OCI-LY3 (cell line): Measurements from ENCODE around the gene CCIN.

Experiments
- CTCF ChIP-seq: fragments of 200-600, 300-600 bp; sonication (generic); IDR thresholded peaks from 2 replicates; pipeline ENCODE4 v1.5.1; 2014; ENCODE audit warnings: antibody characterized with exemption, low read length, low read depth
- EZH2phosphoT487 ChIP-seq: fragments of 200-600 bp; shearing (Covaris generic); IDR thresholded peaks from 2 replicates; pipeline ENCODE4 v1.6.1; 2018; ENCODE audit warnings: antibody characterized with exemption, mixed run types, low read depth

DNA sequence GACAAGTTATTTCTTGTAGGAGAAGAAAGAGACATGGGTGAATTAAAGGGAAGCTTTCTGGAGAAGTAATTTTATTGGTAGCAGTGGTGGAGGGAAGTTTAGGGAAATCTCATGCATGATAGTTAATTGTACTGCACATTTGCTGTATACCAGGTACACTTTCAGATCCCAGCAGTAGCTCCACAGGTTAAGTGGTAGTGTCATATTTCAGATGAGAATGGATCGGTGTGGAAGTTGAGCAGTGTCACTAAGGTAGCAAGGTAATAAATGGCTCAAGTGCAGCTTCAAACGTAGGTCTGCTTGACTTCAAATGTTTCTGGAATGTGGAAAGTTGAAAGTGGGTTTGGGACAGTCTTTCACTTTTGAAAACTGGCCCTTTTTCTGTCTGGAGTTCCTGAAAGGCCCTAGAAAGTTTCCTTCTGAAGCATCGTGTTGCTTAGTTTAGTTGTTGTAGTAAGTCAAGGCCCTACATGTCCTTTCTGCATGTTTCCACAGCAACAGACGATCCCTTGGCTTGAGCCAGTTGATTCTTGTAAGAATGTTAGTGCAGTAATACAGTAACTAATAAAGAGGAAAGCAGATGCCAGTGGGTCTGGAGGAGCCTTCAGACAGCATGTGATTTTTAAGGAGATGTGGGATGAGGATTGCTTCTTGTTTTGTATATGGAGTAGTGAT lies 25.3 kb downstream of the CCIN start:
- no peak for TF ChIP-seq CTCF
- TF ChIP-seq EZH2phosphoT487 = no peak
